Measurements from ENCODE around the gene CNTNAP5.

Gene CNTNAP5

GRCh38 chr2:124911560-124911959 lies 886.5 kb downstream of the CNTNAP5 start:
- DNase-seq (ENCODE audit: low spot score): no peak

GRCh38 chr2:124913868-124914267 lies 888.8 kb downstream of the CNTNAP5 start:
- no peak for DNase-seq (ENCODE audit: low spot score)

GRCh38 chr2:124915567-124915966 lies 890.5 kb downstream of the CNTNAP5 start:
- DNase-seq (ENCODE audit: low spot score): no peak

GRCh38 chr2:124919296-124919695 lies 894.2 kb downstream of the CNTNAP5 start:
- no peak for DNase-seq (ENCODE audit: low spot score)

DNA sequence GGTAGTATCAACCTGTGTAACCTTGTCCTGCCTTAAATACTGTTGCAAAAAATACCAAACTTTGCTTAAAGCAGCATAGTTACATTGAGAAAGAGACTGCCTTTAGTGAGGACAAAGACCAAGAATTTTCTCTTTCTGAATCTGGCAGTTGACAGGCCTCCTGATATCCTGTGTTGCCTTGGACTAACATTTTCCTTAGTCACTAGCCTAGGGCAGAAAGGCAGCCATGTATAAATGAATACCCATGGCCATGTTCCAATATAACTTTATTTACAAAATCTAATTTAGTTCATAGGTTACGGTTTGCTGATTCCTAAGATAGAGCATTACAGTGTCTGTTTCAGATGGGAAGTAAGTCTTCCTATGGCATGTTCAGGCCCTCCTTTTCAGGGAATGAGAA lies 895.4 kb downstream of the CNTNAP5 start:
- DNase-seq (ENCODE audit: low spot score): no peak

DNA sequence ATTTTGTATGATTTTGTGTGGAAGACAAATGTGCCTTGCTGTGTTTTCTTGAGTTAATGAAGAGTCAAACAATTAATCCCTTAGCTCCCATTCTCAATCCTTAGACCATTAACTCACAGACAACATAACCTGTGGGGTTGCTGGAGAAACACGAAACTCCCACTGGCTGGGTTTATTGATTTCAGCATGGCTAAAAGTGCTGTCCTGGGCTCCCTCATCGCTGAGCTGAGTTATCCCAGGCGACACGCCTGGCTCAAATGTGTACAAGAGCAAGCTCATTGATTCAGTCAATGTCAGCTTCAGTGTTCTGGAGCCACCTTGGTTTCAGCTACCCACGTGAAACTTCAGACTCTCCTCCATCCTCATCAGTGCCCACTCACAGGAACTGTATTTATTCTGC lies 896.1 kb downstream of the CNTNAP5 start:
- no peak for DNase-seq (ENCODE audit: low spot score)

DNA sequence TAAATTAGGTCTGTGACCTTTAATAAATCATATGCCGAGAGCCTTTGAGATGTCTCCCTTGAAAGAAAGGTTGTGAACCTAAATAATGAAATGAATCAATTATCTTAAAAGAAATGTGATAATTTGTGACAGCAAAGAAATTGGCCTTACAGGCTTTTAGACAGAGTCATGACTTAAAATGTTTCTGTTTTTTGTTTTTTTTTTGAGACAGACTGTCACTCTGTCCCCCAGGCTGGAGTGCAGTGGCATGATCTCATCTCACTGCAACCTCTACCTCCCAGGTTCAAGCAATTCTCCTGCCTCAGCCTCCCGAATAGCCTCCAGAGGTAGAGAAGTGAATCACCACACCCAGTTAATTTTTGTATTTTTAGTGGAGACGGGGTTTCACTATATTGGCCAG lies 898.0 kb downstream of the CNTNAP5 start:
- no peak for DNase-seq (ENCODE audit: low spot score)

- DNase-seq (ENCODE audit: low spot score): no peak
Observed at GRCh38 chr2:124933883-124934282, 908.8 kb downstream of the CNTNAP5 start.

GRCh38 chr2:124953921-124954320 lies 928.8 kb downstream of the CNTNAP5 start:
- no peak for DNase-seq (ENCODE audit: low spot score)

GRCh38 chr2:124959581-124959980 lies 934.5 kb downstream of the CNTNAP5 start:
- no peak for DNase-seq (ENCODE audit: low spot score)

DNA sequence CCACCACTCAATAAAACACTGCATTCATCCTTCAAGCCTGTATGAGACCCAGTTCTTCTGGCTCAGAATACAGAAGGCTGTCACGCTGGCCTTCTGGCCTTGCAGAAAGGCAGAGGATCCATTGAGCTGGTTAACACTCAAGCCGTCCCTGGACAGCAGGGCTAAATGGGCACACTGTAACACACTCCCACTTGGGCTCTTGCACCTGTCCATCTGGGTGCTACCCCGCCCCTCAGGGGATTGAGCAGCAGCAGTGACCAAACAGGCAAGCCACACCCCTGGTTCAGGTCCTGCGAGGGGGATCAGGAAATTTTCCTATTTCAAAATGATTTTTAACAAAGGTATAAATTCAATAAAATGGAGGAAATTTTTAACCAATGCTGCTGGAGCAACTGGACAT lies 936.0 kb downstream of the CNTNAP5 start:
- no peak for DNase-seq (ENCODE audit: low spot score)
